Thymus (tissue), 11 donors: ENCODE data around the gene SMS. TPM values are rescaled to one million over a fixed set of nuclear protein-coding genes. Genes with fewer than 3 reads are reported as not detected.
A peak's percentile ranks its signal among the peaks of the same experiment; 100 is the strongest.

Experiments used
- DNase-seq, 9 donors: peaks; one replicate each; pipeline ENCODE4 v3.0.0-alpha.2; 2013; ENCODE audit warnings: low spot score in 9 of 9, low read depth in 6 of 9, missing footprints in 1 of 9
- H3K27ac ChIP-seq, 2 donors: one replicate each; pipeline ENCODE4 v1.5.1; 2013; ENCODE audit warnings: control low read depth in 1 of 2, low read depth in 1 of 2, low read length in 1 of 2, mild to moderate bottlenecking in 1 of 2, moderate library complexity in 1 of 2
- H3K27me3 ChIP-seq, 2 donors: one replicate each; pipeline ENCODE4 v1.5.1; 2013; ENCODE audit warnings: low read length in 1 of 2; ENCODE audit not compliant: control insufficient read depth in 2 of 2, insufficient read depth in 1 of 2
- H3K36me3 ChIP-seq, 2 donors: one replicate each; pipeline ENCODE4 v1.5.1; 2013; ENCODE audit warnings: low read length in 1 of 2, mild to moderate bottlenecking in 1 of 2, moderate library complexity in 1 of 2; ENCODE audit not compliant: control insufficient read depth in 2 of 2, insufficient read depth in 2 of 2
- H3K4me1 ChIP-seq, 2 donors: one replicate each; pipeline ENCODE4 v1.5.1; 2013; ENCODE audit warnings: low read length in 2 of 2; ENCODE audit not compliant: control insufficient read depth in 2 of 2, insufficient read depth in 2 of 2
- H3K4me3 ChIP-seq, 2 donors: one replicate each; pipeline ENCODE4 v1.5.1; 2013; ENCODE audit warnings: low read length in 2 of 2, control low read depth in 1 of 2, mild to moderate bottlenecking in 1 of 2
- H3K9me3 ChIP-seq, 2 donors: one replicate each; pipeline ENCODE4 v1.5.1; 2013; ENCODE audit warnings: low read length in 1 of 2, mild to moderate bottlenecking in 1 of 2; ENCODE audit not compliant: control insufficient read depth in 2 of 2, insufficient read depth in 1 of 2
- WGBS: extraction: QIAGEN DNeasy Blood & Tissue Kit; methylation state at CpG from one replicate; pipeline ENCODE4 v1.1.7; 2013; 5-methylcytosine and 5-hydroxymethylcytosine counted together
- polyA plus RNA-seq: library from polyadenylated mRNA; stranded (reverse); fragments of 200-250 nt; gene quantifications from one replicate; pipeline ENCODE4 v1.2.3, GENCODE V29; 2013
- total RNA-seq: library from RNA; stranded (reverse); fragments of 120-200 nt; gene quantifications from one replicate; pipeline ENCODE4 v1.2.4, GENCODE V29; 2013
- donor health status: healthy.

Gene SMS
- total and polyA plus RNA-seq, 2 donors: 69.9 to 81.2 TPM

- H3K27me3 ChIP-seq: no peaks in the 10 kb centered on the region
- no peaks in the 10 kb centered on the region for H3K4me1 ChIP-seq
- 98% methylated on average over 6 of the region's 6 CpGs for WGBS
- H3K4me3 ChIP-seq: no peak overlapping the region
- no peak overlapping the region for H3K27ac ChIP-seq
- H3K36me3 ChIP-seq: peaks cover 0 to 6% of the 10 kb centered on the region in 2 donors
- no peaks in the 10 kb centered on the region for H3K9me3 ChIP-seq
- DNase-seq: no peak
Observed at GRCh38 chrX:21982311-21982710, 41.8 kb downstream of the SMS start.

DNA sequence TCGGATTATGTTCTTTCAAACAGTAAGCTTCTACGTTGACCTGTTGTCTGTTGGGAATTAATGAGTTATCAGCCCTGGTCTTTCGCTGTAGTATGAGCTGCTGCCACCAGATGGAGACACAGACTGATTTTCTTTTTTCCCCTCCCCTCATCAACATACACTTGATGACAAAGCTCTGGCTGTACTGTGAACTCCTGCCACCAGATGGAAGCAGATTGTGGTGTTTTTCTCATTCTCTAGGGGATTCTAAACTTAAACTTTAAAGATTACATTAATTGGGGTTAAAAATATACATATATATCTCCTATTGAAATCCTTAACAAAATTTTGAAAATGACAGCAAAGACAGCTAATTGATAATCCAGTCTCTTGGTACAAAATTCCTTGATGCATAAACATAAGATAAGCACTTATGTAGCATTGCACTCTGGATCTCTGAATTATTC, 44.8 kb downstream of the SMS start:
- H3K4me3 ChIP-seq: no peak overlapping the region
- peak; percentile 42 to 85 (median 53) for DNase-seq
- peaks cover 0 to 13% of the 10 kb centered on the region in 2 donors for H3K36me3 ChIP-seq
- 42% methylated on average over 3 of the region's 3 CpGs for WGBS
- no peaks in the 10 kb centered on the region for H3K9me3 ChIP-seq
- no peaks in the 10 kb centered on the region for H3K27me3 ChIP-seq
- H3K4me1 ChIP-seq: no peaks in the 10 kb centered on the region
- H3K27ac ChIP-seq: no peak overlapping the region

GRCh38 chrX:21986596-21986995, 46.1 kb downstream of the SMS start:
- 94% methylated on average over 1 of the region's 1 CpG for WGBS

GRCh38 chrX:21989384-21989783, 48.9 kb downstream of the SMS start:
- DNase-seq: no peak
- no peak overlapping the region for H3K27ac ChIP-seq
- no peaks in the 10 kb centered on the region for H3K4me1 ChIP-seq
- H3K4me3 ChIP-seq: no peak overlapping the region
- H3K27me3 ChIP-seq: no peaks in the 10 kb centered on the region
- peaks cover 0 to 19% of the 10 kb centered on the region in 2 donors for H3K36me3 ChIP-seq
- no peaks in the 10 kb centered on the region for H3K9me3 ChIP-seq
- WGBS: 89% methylated on average over 4 of the region's 4 CpGs

More at GRCh38 chrX:21986596-21986995, 46.1 kb downstream of the SMS start:
- peaks cover 0 to 13% of the 10 kb centered on the region in 2 donors for H3K36me3 ChIP-seq
- H3K4me1 ChIP-seq: no peaks in the 10 kb centered on the region
- no peak overlapping the region for H3K4me3 ChIP-seq
- DNase-seq: no peak
- no peak overlapping the region for H3K27ac ChIP-seq
- no peaks in the 10 kb centered on the region for H3K27me3 ChIP-seq
- no peaks in the 10 kb centered on the region for H3K9me3 ChIP-seq

DNA sequence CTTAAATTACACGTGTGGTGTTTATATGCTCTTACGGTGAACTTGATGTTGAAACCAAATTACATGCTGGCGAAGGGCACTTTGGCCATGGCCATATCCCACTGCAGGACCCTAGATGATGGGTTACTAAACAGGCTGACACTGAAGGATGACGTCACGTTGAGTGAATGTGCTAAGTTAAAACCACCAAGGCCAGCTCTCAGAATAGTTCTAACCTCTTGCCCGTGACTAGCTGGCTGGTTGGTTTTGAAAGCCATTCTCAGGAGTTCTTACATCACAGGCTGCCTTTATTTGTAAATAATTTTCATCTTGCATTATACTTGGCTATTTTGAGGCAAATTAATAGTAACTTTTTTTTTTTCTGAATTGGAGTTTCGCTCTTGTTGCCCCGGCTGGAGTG, 50.3 kb downstream of the SMS start:
- H3K27me3 ChIP-seq: no peaks in the 10 kb centered on the region
- no peak overlapping the region for H3K27ac ChIP-seq
- H3K36me3 ChIP-seq: peaks cover 0 to 19% of the 10 kb centered on the region in 2 donors
- H3K4me1 ChIP-seq: no peaks in the 10 kb centered on the region
- DNase-seq: no peak
- 98% methylated on average over 8 of the region's 8 CpGs for WGBS
- no peaks in the 10 kb centered on the region for H3K9me3 ChIP-seq
- no peak overlapping the region for H3K4me3 ChIP-seq

GRCh38 chrX:21991504-21991903, 51.0 kb downstream of the SMS start:
- H3K27ac ChIP-seq: no peak overlapping the region

DNA sequence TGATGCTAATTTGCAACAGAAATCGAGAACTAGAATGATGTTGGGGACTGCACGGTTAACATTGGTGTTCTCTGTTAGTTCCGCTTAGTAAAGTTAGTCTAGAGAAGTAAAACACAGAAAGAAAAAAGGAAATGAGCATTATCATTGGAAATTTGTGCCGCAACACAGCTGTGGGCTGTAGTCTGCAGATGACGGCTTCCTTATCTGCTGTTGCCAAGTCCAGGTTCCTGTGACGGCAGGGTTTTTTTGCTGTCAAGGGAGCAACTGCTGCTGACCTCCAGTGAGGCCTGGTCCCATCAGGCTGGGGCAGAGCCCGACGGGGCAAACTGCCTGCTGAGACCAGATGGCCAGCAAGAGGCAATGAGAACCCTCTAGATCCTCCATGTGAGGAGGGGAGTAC, 52.8 kb downstream of the SMS start:
- Histone ChIP-seq H3K36me3 (peaks cover 0 to 11% of the 10 kb centered on the region in 2 donors), H3K4me3 (no peak overlapping the region), H3K9me3 (no peaks in the 10 kb centered on the region), H3K27ac (peak overlapping the region in 1 of 2 donors; percentile 36), H3K27me3 (no peaks in the 10 kb centered on the region), H3K4me1 (no peaks in the 10 kb centered on the region)
- no peak for DNase-seq
- 78% methylated on average over 8 of the region's 8 CpGs for WGBS

More at GRCh38 chrX:21991504-21991903, 51.0 kb downstream of the SMS start:
- WGBS: 96% methylated on average over 3 of the region's 3 CpGs
- no peak for DNase-seq
- H3K27me3 ChIP-seq: no peaks in the 10 kb centered on the region
- H3K9me3 ChIP-seq: no peaks in the 10 kb centered on the region
- H3K4me3 ChIP-seq: no peak overlapping the region
- H3K36me3 ChIP-seq: peaks cover 0 to 19% of the 10 kb centered on the region in 2 donors
- H3K4me1 ChIP-seq: no peaks in the 10 kb centered on the region

- no peak for DNase-seq
- no peaks in the 10 kb centered on the region for H3K9me3 ChIP-seq
Observed at GRCh38 chrX:21996872-21997455, 56.5 kb downstream of the SMS start.

GRCh38 chrX:21998037-21998436, 57.5 kb downstream of the SMS start:
- H3K4me3 ChIP-seq: no peak overlapping the region
- H3K9me3 ChIP-seq: no peaks in the 10 kb centered on the region
- H3K27ac ChIP-seq: no peak overlapping the region
- peaks cover 0 to under 1% of the 10 kb centered on the region in 2 donors for H3K36me3 ChIP-seq
- H3K27me3 ChIP-seq: no peaks in the 10 kb centered on the region
- no peaks in the 10 kb centered on the region for H3K4me1 ChIP-seq
- no peak for DNase-seq
- 79% methylated on average over 4 of the region's 4 CpGs for WGBS

More at GRCh38 chrX:21996872-21997455, 56.5 kb downstream of the SMS start:
- 85% methylated on average over 10 of the region's 10 CpGs for WGBS
- Histone ChIP-seq H3K27ac (no peak overlapping the region), H3K36me3 (peaks cover 0 to 6% of the 10 kb centered on the region in 2 donors), H3K27me3 (no peaks in the 10 kb centered on the region), H3K4me3 (no peak overlapping the region), H3K4me1 (no peaks in the 10 kb centered on the region)
